H9 (cell line): ENCODE measurements around the gene TMEM239. TPM values are rescaled to one million over a fixed set of nuclear protein-coding genes. Genes with fewer than 3 reads are reported as not detected.

Experiments used
- DNase-seq: peaks from one replicate; pipeline ENCODE4 v3.0.0-alpha.2; 2017
- H2AFZ ChIP-seq: one replicate; pipeline ENCODE4 v1.6.1; 2013; ENCODE audit warnings: mild to moderate bottlenecking, low read length, control low read depth, moderate library complexity
- H2AK5ac ChIP-seq: 2 replicates; pipeline ENCODE4 v1.6.1; 2013; ENCODE audit warnings: low read length, control low read depth, mixed read lengths; ENCODE audit not compliant: insufficient read length
- H2BK120ac ChIP-seq: one replicate; pipeline ENCODE4 v1.6.1; 2013; ENCODE audit warnings: low read depth, mild to moderate bottlenecking, low read length, control low read depth, inconsistent platforms; ENCODE audit not compliant: poor library complexity, severe bottlenecking
- H2BK12ac ChIP-seq: 2 replicates; pipeline ENCODE4 v1.6.1; 2013; ENCODE audit warnings: low read length, control low read depth, mixed read lengths, low read depth; ENCODE audit not compliant: insufficient read length
- H2BK15ac ChIP-seq: 2 replicates; pipeline ENCODE4 v1.6.1; 2013; ENCODE audit warnings: low read depth, low read length, control low read depth
- H2BK20ac ChIP-seq: one replicate; pipeline ENCODE4 v1.6.1; 2013; ENCODE audit warnings: low read depth, mild to moderate bottlenecking, low read length, control low read depth, inconsistent platforms; ENCODE audit not compliant: poor library complexity, severe bottlenecking
- H2BK5ac ChIP-seq: 2 replicates; pipeline ENCODE4 v1.6.1; 2013; ENCODE audit warnings: low read length, control low read depth, mixed read lengths; ENCODE audit not compliant: insufficient read length
- H3K14ac ChIP-seq: 2 replicates; pipeline ENCODE4 v1.6.1; 2013; ENCODE audit warnings: low read length, control low read depth; ENCODE audit not compliant: insufficient read depth
- H3K18ac ChIP-seq: 2 replicates; pipeline ENCODE4 v1.6.1; 2013; ENCODE audit warnings: low read depth, mild to moderate bottlenecking, mixed read lengths, low read length, control low read depth; ENCODE audit not compliant: insufficient read length
- H3K23ac ChIP-seq: 2 replicates; pipeline ENCODE4 v1.6.1; 2013; ENCODE audit warnings: low read length, control low read depth, mixed read lengths, low read depth; ENCODE audit not compliant: insufficient read length
- H3K23me2 ChIP-seq: 2 replicates; pipeline ENCODE4 v1.6.1; 2013; ENCODE audit warnings: low read depth, mild to moderate bottlenecking, mixed read lengths, low read length, control low read depth; ENCODE audit not compliant: insufficient read length, poor library complexity, severe bottlenecking
- H3K27ac ChIP-seq: 2 replicates; pipeline ENCODE4 v1.5.1; 2013; ENCODE audit warnings: low read length, control low read depth, mixed read lengths, low read depth; ENCODE audit not compliant: insufficient read length
- H3K27me3 ChIP-seq: 2 replicates; pipeline ENCODE4 v1.6.1; 2013; ENCODE audit warnings: low read length, control low read depth, inconsistent platforms; ENCODE audit not compliant: insufficient read depth
- H3K4ac ChIP-seq: 2 replicates; pipeline ENCODE4 v1.6.1; 2013; ENCODE audit warnings: low read depth, mild to moderate bottlenecking, control low read depth, inconsistent platforms, low read length, moderate library complexity
- H3K4me1 ChIP-seq: 2 replicates; pipeline ENCODE4 v1.6.1; 2013; ENCODE audit warnings: low read length, control low read depth, inconsistent platforms; ENCODE audit not compliant: insufficient read depth
- H3K4me2 ChIP-seq: 2 replicates; pipeline ENCODE4 v1.6.1; 2013; ENCODE audit warnings: low read length, control low read depth, mixed read lengths; ENCODE audit not compliant: insufficient read length, insufficient read depth
- H3K56ac ChIP-seq: 2 replicates; pipeline ENCODE4 v1.6.1; 2013; ENCODE audit warnings: low read depth, mild to moderate bottlenecking, mixed read lengths, low read length, control low read depth; ENCODE audit not compliant: insufficient read length
- H3K79me1 ChIP-seq: 2 replicates; pipeline ENCODE4 v1.6.1; 2013; ENCODE audit warnings: low read depth, mild to moderate bottlenecking, moderate library complexity, low read length, control low read depth, inconsistent platforms; ENCODE audit not compliant: insufficient read depth, poor library complexity, severe bottlenecking
- H3K79me2 ChIP-seq: 2 replicates; pipeline ENCODE4 v1.6.1; 2013; ENCODE audit warnings: low read length, control low read depth, inconsistent platforms; ENCODE audit not compliant: insufficient read depth
- H3K9ac ChIP-seq: 2 replicates; pipeline ENCODE4 v1.6.1; 2013; ENCODE audit warnings: low read length, control low read depth, mixed read lengths; ENCODE audit not compliant: insufficient read length; ENCODE audit errors: extremely low read depth
- H3K9me3 ChIP-seq: one replicate; pipeline ENCODE4 v1.6.1; 2013; ENCODE audit warnings: low read depth, low read length, inconsistent platforms; ENCODE audit not compliant: control insufficient read depth
- H3T11ph ChIP-seq: one replicate; pipeline ENCODE4 v1.6.1; 2013; ENCODE audit warnings: mild to moderate bottlenecking, low read length, control low read depth, inconsistent platforms
- H4K20me1 ChIP-seq: one replicate; pipeline ENCODE4 v1.6.1; 2013; ENCODE audit not compliant: control insufficient read depth, insufficient read length, insufficient read depth
- H4K5ac ChIP-seq: 2 replicates; pipeline ENCODE4 v1.6.1; 2013; ENCODE audit warnings: low read depth, mild to moderate bottlenecking, mixed read lengths, low read length, control low read depth; ENCODE audit not compliant: insufficient read length
- H4K8ac ChIP-seq: replicated peaks from 2 replicates; pipeline ENCODE4 v1.6.1; 2013; ENCODE audit warnings: low read length, control low read depth, mixed read lengths, low read depth; ENCODE audit not compliant: insufficient read length
- H4K91ac ChIP-seq: 2 replicates; pipeline ENCODE4 v1.6.1; 2013; ENCODE audit warnings: low read depth, mild to moderate bottlenecking, moderate library complexity, mixed read lengths, low read length, control low read depth; ENCODE audit not compliant: insufficient read length
- H3K27ac Mint-ChIP-seq, 3 experiments: 2 replicates in 2 of 3; 3 replicates in 1 of 3; pipeline ENCODE4 v1.8.0; 2020 to 2021; ENCODE audit warnings: mixed read lengths in 3 of 3, mild to moderate bottlenecking in 1 of 3, moderate library complexity in 1 of 3
- H3K27me3 Mint-ChIP-seq: 2 replicates; pipeline ENCODE4 v1.8.0; 2021; ENCODE audit warnings: low read depth, mild to moderate bottlenecking, moderate library complexity, mixed read lengths
- H3K36me3 Mint-ChIP-seq, 3 experiments: 2 replicates in 2 of 3; 3 replicates in 1 of 3; pipeline ENCODE4 v1.8.0; 2020 to 2021; ENCODE audit warnings: low read depth in 3 of 3, mixed read lengths in 3 of 3; ENCODE audit not compliant: insufficient read depth in 1 of 3
- H3K4me1 Mint-ChIP-seq, 2 experiments: 2 replicates each; pipeline ENCODE4 v1.8.0; 2020; ENCODE audit warnings: mixed read lengths in 2 of 2
- H3K4me3 Mint-ChIP-seq, 2 experiments: 2 replicates in 1 of 2; 3 replicates in 1 of 2; pipeline ENCODE4 v1.8.0; 2020 to 2021; ENCODE audit warnings: mild to moderate bottlenecking in 2 of 2, mixed read lengths in 2 of 2, moderate library complexity in 1 of 2
- H3K9me3 Mint-ChIP-seq, 2 experiments: 2 replicates in 1 of 2; 3 replicates in 1 of 2; pipeline ENCODE4 v1.8.0; 2020; ENCODE audit warnings: mild to moderate bottlenecking in 2 of 2, mixed read lengths in 2 of 2, moderate library complexity in 1 of 2
- CTCF ChIP-seq: fragments of 200-600 bp; sonication (generic); conservative IDR thresholded peaks from 3 replicates; pipeline ENCODE4 v1.8.0; 2021; ENCODE audit warnings: antibody characterized with exemption, mild to moderate bottlenecking
- WGBS: extraction: QIAGEN DNeasy Blood & Tissue Kit; methylation state at CpG from one replicate; pipeline ENCODE4 v1.1.7; 2013; ENCODE audit warnings: missing lambda C conversion rate, low lambda C conversion rate, mixed read lengths; ENCODE audit not compliant: insufficient read length; ENCODE audit errors: extremely low coverage; 5-methylcytosine and 5-hydroxymethylcytosine counted together
- total RNA-seq: library from RNA; stranded (reverse); gene quantifications from 2 replicates; pipeline ENCODE4 v1.2.1, GENCODE V29; 2021

The TMEM239 gene
- total RNA-seq, 1 experiment from 2014 or later, result not detected

DNA sequence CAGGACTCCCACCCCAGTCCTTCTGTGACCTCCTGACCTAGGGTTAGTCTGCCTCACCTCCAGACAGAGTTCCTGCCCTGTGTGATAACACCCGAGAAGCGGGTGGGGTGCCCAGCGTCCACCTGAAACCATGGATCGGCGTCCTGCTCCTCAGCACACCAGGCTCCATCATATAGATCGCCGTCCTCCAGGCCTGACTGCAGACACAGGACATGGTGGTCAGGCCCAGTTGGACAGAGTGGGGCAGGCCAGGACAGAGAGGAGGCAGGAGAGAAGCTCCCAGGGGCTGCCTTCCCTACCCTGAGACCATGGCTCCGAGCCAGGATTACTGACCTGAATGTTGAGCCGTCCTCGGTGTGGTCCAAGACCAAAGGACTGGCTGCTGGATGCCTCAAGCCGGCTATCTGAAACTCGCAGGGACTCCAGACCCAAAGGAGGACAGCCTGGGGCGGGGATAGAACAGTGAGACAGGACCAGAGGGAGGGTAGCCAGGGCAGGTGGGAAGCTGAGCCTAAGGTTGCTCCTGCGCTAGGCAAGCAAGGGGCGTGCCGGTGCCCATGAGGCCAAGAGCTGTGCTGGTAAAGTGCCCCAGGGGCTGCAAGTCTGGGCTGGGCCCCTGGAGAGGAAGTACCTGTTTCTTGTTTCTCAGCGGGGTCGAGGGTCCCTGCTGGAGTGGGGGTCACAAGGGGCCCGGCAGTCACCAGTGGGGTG, 17.9 kb upstream of the TMEM239 start:
- no peak for DNase-seq
- H3K14ac ChIP-seq, result no peak overlapping the region
- no peak overlapping the region for H2BK15ac ChIP-seq
- H2AFZ ChIP-seq, result no peak overlapping the region
- Mint-ChIP-seq H3K27me3 (peaks cover 21% of the 10 kb centered on the region), H3K9me3 (no peaks in the 10 kb centered on the region; a peak in 1 of 5 replicates), H3K36me3 (peaks cover 23 to 66% (median 38%) of the 10 kb centered on the region in 3 experiments), H3K4me1 (peaks cover 25 to 29% of the 10 kb centered on the region in 2 experiments), H3K27ac (no peak overlapping the region; a peak in 2 of 7 replicates), H3K4me3 (peak overlapping the region in 1 of 2 experiments; percentile 59; a peak in 2 of 5 replicates)
- H3K9me3 ChIP-seq, result no peaks in the 10 kb centered on the region
- no peak overlapping the region for H3K27ac ChIP-seq
- H3K56ac ChIP-seq, result no peak overlapping the region
- H4K91ac ChIP-seq, result no peak overlapping the region
- H4K20me1 ChIP-seq, result no peaks in the 10 kb centered on the region
- no peaks in the 10 kb centered on the region; the same call in 1 of the 2 replicates for H3K4me1 ChIP-seq
- H4K5ac ChIP-seq, result no peak overlapping the region
- H3K79me2 ChIP-seq, result no peaks in the 10 kb centered on the region
- no peak overlapping the region for H3K23ac ChIP-seq
- H2BK12ac ChIP-seq, result no peak overlapping the region
- no peak overlapping the region for H3T11ph ChIP-seq
- H2BK5ac ChIP-seq, result no peak overlapping the region
- no peak overlapping the region for H2BK120ac ChIP-seq
- H3K27me3 ChIP-seq, result peaks cover 12% of the 10 kb centered on the region; the same call in 1 of the 2 replicates
- no peak for TF ChIP-seq CTCF
- H2AK5ac ChIP-seq, result no peak overlapping the region
- H3K23me2 ChIP-seq, result peaks cover 7% of the 10 kb centered on the region
- no peak overlapping the region for H3K4me2 ChIP-seq
- no peaks in the 10 kb centered on the region for H3K79me1 ChIP-seq
- H2BK20ac ChIP-seq, result no peak overlapping the region
- H4K8ac ChIP-seq, result no peak overlapping the region
- H3K4ac ChIP-seq, result no peak overlapping the region
- no peak overlapping the region for H3K9ac ChIP-seq
- WGBS, result no CpG with 5 or more reads among the region's 19 CpGs
- no peak overlapping the region for H3K18ac ChIP-seq
